Smooth muscle cell (in vitro differentiated cells): ENCODE results near the gene HTR1D. TPM values are rescaled to one million over a fixed set of nuclear protein-coding genes. Genes with fewer than 3 reads are reported as not detected.
"Not testable (repeated sequence)": the region's sequence is repeated elsewhere in the genome, so short reads cannot be mapped to it uniquely, and the experiment has no call there.

Source experiments
- DNase-seq: peaks from one replicate; lab custom pipeline; 2025; ENCODE audit not compliant: unreplicated experiment; lab: John Stamatoyannopoulos, UW
- H2AFZ ChIP-seq: fragments of 200-600 bp; sonication (generic); 2 replicates; pipeline ENCODE4 v1.6.0; 2016; ENCODE audit warnings: antibody characterized with exemption, low read depth, mild to moderate bottlenecking
- H3F3A ChIP-seq: fragments of 200-600 bp; sonication (generic); 2 replicates; pipeline ENCODE4 v1.6.0; 2017; ENCODE audit warnings: antibody characterized with exemption, low read depth
- H3K27ac ChIP-seq: fragments of 200-600 bp; sonication (generic); 2 replicates; pipeline ENCODE4 v1.5.1; 2016; ENCODE audit warnings: low read depth, mild to moderate bottlenecking
- H3K27me3 ChIP-seq: fragments of 200-600 bp; sonication (generic); 2 replicates; pipeline ENCODE4 v1.6.1; 2016; ENCODE audit warnings: low read depth, mild to moderate bottlenecking
- H3K36me3 ChIP-seq: fragments of 200-600 bp; sonication (generic); 2 replicates; pipeline ENCODE4 v1.5.1; 2016; ENCODE audit warnings: low read depth
- H3K4me1 ChIP-seq: fragments of 200-600 bp; sonication (generic); 2 replicates; pipeline ENCODE4 v1.5.1; 2016; ENCODE audit warnings: low read depth
- H3K4me2 ChIP-seq: fragments of 200-600 bp; sonication (generic); 2 replicates; pipeline ENCODE4 v1.6.0; 2016; ENCODE audit warnings: mild to moderate bottlenecking
- H3K4me3 ChIP-seq: fragments of 200-600 bp; sonication (generic); 2 replicates; pipeline ENCODE4 v1.5.1; 2016; ENCODE audit warnings: mild to moderate bottlenecking
- H3K79me2 ChIP-seq: fragments of 200-600 bp; sonication (generic); 2 replicates; pipeline ENCODE4 v1.6.0; 2016; ENCODE audit warnings: low read depth, mild to moderate bottlenecking
- H3K9ac ChIP-seq: fragments of 200-600 bp; sonication (generic); 2 replicates; pipeline ENCODE4 v1.6.0; 2016; ENCODE audit warnings: low read depth
- H3K9me3 ChIP-seq: fragments of 200-600 bp; sonication (generic); replicated peaks from 2 replicates; pipeline ENCODE4 v1.5.1; 2016; ENCODE audit warnings: low read depth
- H4K20me1 ChIP-seq: fragments of 200-600 bp; sonication (generic); 2 replicates; pipeline ENCODE4 v1.6.0; 2016; ENCODE audit warnings: low read depth
- WGBS: methylation state at CpG from one replicate; pipeline ENCODE4 v1.1.7; 2016; ENCODE audit warnings: low lambda C conversion rate; 5-methylcytosine and 5-hydroxymethylcytosine counted together
- polyA plus RNA-seq: library from polyadenylated mRNA; unstranded; fragments of >200 nt; fragmentation: Nextera tagmentation; extraction: Ambion mirVana; gene quantifications from 2 replicates; pipeline ENCODE4 v1.2.1, GENCODE V29; 2016
- total RNA-seq: library from RNA; depleted of rRNA; stranded (reverse); fragments of >200 nt; gene quantifications from 2 replicates; pipeline ENCODE4 v1.2.3, GENCODE V29; 2014
- TF ChIP-seq, protein P1 (sequence below): fragments of 200-600 bp; sonication (generic); IDR thresholded peaks from 2 replicates; pipeline ENCODE4 v1.5.1; 2017; ENCODE audit warnings: borderline replicate concordance, mild to moderate bottlenecking, antibody characterized with exemption; ENCODE audit not compliant: insufficient read depth, poor library complexity, severe bottlenecking

HTR1D gene, protein sequence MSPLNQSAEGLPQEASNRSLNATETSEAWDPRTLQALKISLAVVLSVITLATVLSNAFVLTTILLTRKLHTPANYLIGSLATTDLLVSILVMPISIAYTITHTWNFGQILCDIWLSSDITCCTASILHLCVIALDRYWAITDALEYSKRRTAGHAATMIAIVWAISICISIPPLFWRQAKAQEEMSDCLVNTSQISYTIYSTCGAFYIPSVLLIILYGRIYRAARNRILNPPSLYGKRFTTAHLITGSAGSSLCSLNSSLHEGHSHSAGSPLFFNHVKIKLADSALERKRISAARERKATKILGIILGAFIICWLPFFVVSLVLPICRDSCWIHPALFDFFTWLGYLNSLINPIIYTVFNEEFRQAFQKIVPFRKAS
- total RNA-seq, result 0.49 and 1.1 TPM in 2 replicates
- polyA plus RNA-seq, result 0.26 and 1.1 TPM in 2 replicates

GRCh38 chr1:23217421-23218115, at the start of gene HTR1D:
HTR1D (minus strand) TSS chr1:23217502; CDS start chr1:23194219, 23,283 bp downstream.
- 5% methylated on average over 10 of the region's 45 CpGs for WGBS
- TF ChIP-seq, protein P1, sequence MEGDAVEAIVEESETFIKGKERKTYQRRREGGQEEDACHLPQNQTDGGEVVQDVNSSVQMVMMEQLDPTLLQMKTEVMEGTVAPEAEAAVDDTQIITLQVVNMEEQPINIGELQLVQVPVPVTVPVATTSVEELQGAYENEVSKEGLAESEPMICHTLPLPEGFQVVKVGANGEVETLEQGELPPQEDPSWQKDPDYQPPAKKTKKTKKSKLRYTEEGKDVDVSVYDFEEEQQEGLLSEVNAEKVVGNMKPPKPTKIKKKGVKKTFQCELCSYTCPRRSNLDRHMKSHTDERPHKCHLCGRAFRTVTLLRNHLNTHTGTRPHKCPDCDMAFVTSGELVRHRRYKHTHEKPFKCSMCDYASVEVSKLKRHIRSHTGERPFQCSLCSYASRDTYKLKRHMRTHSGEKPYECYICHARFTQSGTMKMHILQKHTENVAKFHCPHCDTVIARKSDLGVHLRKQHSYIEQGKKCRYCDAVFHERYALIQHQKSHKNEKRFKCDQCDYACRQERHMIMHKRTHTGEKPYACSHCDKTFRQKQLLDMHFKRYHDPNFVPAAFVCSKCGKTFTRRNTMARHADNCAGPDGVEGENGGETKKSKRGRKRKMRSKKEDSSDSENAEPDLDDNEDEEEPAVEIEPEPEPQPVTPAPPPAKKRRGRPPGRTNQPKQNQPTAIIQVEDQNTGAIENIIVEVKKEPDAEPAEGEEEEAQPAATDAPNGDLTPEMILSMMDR, result no peak
- H3K4me2 ChIP-seq, result peak within 1 kb of the TSS; percentile 84

DNA sequence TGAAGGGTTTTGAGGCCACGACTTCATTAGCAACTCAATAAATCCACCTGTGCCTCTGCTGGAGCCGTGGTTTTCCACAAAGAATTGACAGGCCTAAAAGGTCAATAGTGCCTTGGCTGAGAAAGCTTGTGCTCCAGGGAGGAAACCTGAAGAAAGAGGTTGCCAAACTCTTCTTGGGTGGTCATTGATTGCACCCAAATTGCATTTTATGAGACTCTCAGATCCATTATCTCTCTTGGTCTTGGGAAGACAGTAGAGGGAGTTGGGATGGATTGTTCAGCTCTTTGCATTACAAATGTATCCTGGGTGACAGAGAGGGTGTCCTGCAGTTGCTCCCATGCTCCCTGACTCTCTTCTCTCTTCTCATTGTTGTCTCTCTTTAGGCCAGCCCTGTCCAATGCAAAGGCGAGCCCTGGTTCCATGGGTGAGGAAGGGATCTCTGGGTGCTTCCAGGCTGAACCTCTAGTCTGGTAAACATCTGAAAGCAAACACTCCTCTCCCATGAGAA, 46.1 kb upstream of the HTR1D start:
- no peaks in the 10 kb centered on the region for H3K79me2 ChIP-seq
- peaks cover 18% of the 10 kb centered on the region for H3K4me1 ChIP-seq
- no peak overlapping the region for H3K4me3 ChIP-seq
- no peaks in the 10 kb centered on the region for H4K20me1 ChIP-seq
- H3K36me3 ChIP-seq, result no peaks in the 10 kb centered on the region
- no peak overlapping the region for H3K9ac ChIP-seq
- no peak overlapping the region for H2AFZ ChIP-seq
- no peak for DNase-seq
- TF ChIP-seq, protein P1, result no peak
- no peak overlapping the region for H3K27ac ChIP-seq
- H3K4me2 ChIP-seq, result no peak overlapping the region
- 33% methylated on average over 3 of the region's 3 CpGs for WGBS
- H3K9me3 ChIP-seq, result no peaks in the 10 kb centered on the region
- H3F3A ChIP-seq, result no peaks in the 10 kb centered on the region
- no peaks in the 10 kb centered on the region for H3K27me3 ChIP-seq

More at GRCh38 chr1:23217421-23218115, at the start of gene HTR1D:
- peaks cover 55% of the 10 kb centered on the region for H3K27me3 ChIP-seq
- no peak within 1 kb of the TSS for H2AFZ ChIP-seq
- H3K79me2 ChIP-seq, result no peaks in the 10 kb centered on the region
- no peak within 1 kb of the TSS for H3K27ac ChIP-seq
- no peaks in the 10 kb centered on the region for H4K20me1 ChIP-seq
- no peaks in the 10 kb centered on the region for H3F3A ChIP-seq
- DNase-seq, result no peak
- H3K4me3 ChIP-seq, result peak within 1 kb of the TSS; percentile 42
- no peaks in the 10 kb centered on the region for H3K9me3 ChIP-seq
- no peak within 1 kb of the TSS for H3K9ac ChIP-seq
- H3K36me3 ChIP-seq, result no peaks in the 10 kb centered on the region
- no peaks in the 10 kb centered on the region for H3K4me1 ChIP-seq

DNA sequence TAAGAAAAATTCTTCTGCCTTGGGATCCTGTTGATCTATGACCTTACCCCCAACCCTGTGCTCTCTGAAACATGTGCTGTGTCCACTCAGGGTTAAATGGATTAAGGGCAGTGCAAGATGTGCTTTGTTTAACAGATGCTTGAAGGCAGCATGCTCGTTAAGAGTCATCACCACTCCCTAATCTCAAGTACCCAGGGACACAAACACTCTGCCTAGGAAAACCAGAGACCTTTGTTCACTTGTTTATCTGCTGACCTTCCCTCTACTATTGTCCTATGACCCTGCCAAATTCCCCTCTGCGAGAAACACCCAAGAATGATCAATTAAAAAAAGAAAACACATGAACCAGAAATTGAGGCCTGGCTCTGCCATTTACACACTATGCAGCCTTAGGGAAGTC, 40.8 kb upstream of the HTR1D start:
- 65% methylated on average over 2 of the region's 2 CpGs for WGBS
- H3K4me3 ChIP-seq, H3K9ac ChIP-seq, H4K20me1 ChIP-seq, DNase-seq, H3K4me2 ChIP-seq, H3K27me3 ChIP-seq, H3K36me3 ChIP-seq, H3K27ac ChIP-seq, H3K9me3 ChIP-seq, H3F3A ChIP-seq, H3K4me1 ChIP-seq, H3K79me2 ChIP-seq, H2AFZ ChIP-seq: not testable (repeated sequence)

DNA sequence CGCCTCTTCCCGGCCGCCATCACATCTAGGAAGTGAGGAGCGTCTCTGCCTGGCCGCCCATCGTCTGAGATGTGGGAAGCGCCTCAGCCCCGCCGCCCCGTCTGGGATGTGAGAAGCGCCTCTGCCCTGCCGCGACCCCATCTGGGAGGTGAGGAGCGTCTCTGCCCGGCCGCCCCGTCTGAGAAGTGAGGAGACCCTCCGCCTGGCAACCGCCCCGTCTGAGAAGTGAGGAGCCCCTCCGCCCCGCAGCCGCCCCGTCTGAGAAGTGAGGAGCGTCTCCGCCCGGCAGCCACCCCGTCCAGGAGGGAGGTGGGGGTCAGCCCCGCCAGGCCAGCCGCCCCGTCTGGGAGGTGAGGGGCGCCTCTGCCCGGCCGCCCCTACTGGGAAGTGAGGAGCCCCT, 40.1 kb upstream of the HTR1D start:
- H3K9ac ChIP-seq, H3K27ac ChIP-seq, H3K9me3 ChIP-seq, H3K79me2 ChIP-seq, H2AFZ ChIP-seq, H3K36me3 ChIP-seq, H3K4me1 ChIP-seq, H4K20me1 ChIP-seq, H3F3A ChIP-seq, DNase-seq, H3K4me3 ChIP-seq, H3K4me2 ChIP-seq, H3K27me3 ChIP-seq: not testable (repeated sequence)
- 96% methylated on average over 20 of the region's 34 CpGs for WGBS
